Parathyroid adenoma (tissue), 2 donors: ENCODE data around the gene EEF1AKMT2.
A peak's percentile ranks its signal among the peaks of the same experiment; 100 is the strongest.

Source experiments
- H2AFZ ChIP-seq: fragments of 300-600 bp; sonication (generic); one replicate; pipeline ENCODE4 v1.7.0; 2017; ENCODE audit warnings: antibody characterized with exemption, mild to moderate bottlenecking
- H3K27ac ChIP-seq: fragments of 300-600 bp; sonication (generic); one replicate; pipeline ENCODE4 v1.7.0; 2017
- H3K27me3 ChIP-seq: fragments of 300-600 bp; sonication (generic); one replicate; pipeline ENCODE4 v1.7.0; 2017; ENCODE audit warnings: low read length; ENCODE audit not compliant: control insufficient read depth, insufficient read depth
- H3K36me3 ChIP-seq: fragments of 300-600 bp; sonication (generic); one replicate; pipeline ENCODE4 v1.7.0; 2017; ENCODE audit warnings: low read length; ENCODE audit not compliant: control insufficient read depth, insufficient read depth
- H3K4me1 ChIP-seq: fragments of 300-600 bp; sonication (generic); one replicate; pipeline ENCODE4 v1.7.0; 2017; ENCODE audit warnings: control low read depth
- H3K4me2 ChIP-seq: fragments of 300-600 bp; sonication (generic); one replicate; pipeline ENCODE4 v1.7.0; 2017; ENCODE audit warnings: low read length
- H3K4me3 ChIP-seq: fragments of 300-600 bp; sonication (generic); one replicate; pipeline ENCODE4 v1.7.0; 2017; ENCODE audit warnings: low read depth, low read length
- H3K79me2 ChIP-seq: fragments of 300-600 bp; sonication (generic); one replicate; pipeline ENCODE4 v1.7.0; 2017; ENCODE audit warnings: control low read depth
- H3K9ac ChIP-seq: fragments of 300-600 bp; sonication (generic); one replicate; pipeline ENCODE4 v1.7.0; 2017; ENCODE audit warnings: mild to moderate bottlenecking
- H3K9me3 ChIP-seq: fragments of 300-600 bp; sonication (generic); one replicate; pipeline ENCODE4 v1.7.0; 2017; ENCODE audit warnings: low read length; ENCODE audit not compliant: control insufficient read depth
- CTCF ChIP-seq: fragments of 300-600 bp; sonication (generic); IDR thresholded peaks from one replicate; pipeline ENCODE4 v1.7.0; 2017; ENCODE audit warnings: antibody characterized with exemption, mild to moderate bottlenecking
- donor health status: primary hyperparathyroidism.

EEF1AKMT2 gene

DNA sequence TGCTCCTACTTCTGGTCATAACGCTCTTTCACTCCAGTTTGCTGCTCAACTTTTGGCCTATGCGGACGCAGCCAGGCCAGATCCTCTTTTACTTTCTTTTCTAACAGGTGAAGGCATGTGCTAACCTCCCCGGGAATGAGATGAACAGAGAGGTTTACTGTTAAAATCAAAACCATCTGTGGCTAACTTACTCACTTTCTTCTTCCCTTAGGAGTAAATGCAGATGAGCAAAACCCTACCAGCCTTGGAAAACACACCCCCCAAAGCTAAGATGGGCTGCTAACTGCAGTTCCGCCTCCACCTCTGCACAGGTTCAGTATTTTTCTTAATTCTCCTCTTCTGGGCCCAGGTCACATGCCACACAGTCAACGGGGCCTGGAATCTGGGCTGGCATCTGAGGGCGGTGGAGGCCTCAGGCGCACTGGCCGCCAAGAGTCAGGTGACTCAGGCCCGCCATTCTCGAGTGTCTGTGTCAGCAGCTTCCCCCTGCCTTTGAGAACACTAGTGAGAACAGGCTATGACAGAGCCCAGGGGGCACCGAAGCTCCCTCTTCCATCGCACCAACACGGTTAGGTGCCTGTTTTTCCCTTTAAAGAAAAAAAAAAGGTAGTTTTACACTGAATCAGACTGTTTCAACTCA is 58.6 kb downstream of the EEF1AKMT2 start:
- Histone ChIP-seq H3K4me1 (peaks cover 66% of the 10 kb centered on the region), H3K79me2 (peaks cover 67% of the 10 kb centered on the region), H3K9me3 (no peaks in the 10 kb centered on the region), H3K27ac (peak overlapping the region; percentile 94), H3K27me3 (no peaks in the 10 kb centered on the region), H3K4me3 (peak overlapping the region; percentile 20), H2AFZ (peak overlapping the region; percentile 47), H3K9ac (no peak overlapping the region), H3K4me2 (peak overlapping the region; percentile 58), H3K36me3 (no peaks in the 10 kb centered on the region)
- no peak for TF ChIP-seq CTCF

DNA sequence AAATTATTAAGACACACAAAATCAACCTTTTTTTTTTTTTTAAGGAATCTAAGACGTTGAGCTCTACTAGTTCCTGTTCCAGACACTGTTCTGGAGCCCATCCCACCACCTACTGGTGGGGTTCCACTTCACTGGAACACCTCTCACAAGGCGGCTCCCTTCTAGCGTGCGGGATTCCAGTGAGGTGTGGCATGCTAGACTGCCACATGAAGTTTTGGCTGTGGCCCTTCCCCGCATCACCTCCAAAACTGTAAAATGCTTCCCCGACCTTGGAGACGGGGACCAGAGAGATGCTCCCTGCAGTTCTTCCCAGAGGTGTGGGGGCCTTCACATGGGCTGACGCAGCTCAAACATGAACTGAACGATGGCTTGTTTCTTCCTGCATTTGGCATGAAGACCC is 60.1 kb downstream of the EEF1AKMT2 start:
- Histone ChIP-seq H2AFZ (no peak overlapping the region), H3K4me1 (peaks cover 60% of the 10 kb centered on the region), H3K27ac (peak overlapping the region; percentile 94), H3K79me2 (peaks cover 59% of the 10 kb centered on the region), H3K27me3 (no peaks in the 10 kb centered on the region), H3K4me2 (no peak overlapping the region), H3K36me3 (no peaks in the 10 kb centered on the region), H3K9me3 (no peaks in the 10 kb centered on the region), H3K4me3 (no peak overlapping the region), H3K9ac (no peak overlapping the region)
- TF ChIP-seq CTCF: no peak

GRCh38 chr10:124730790-124731189 is 60.9 kb downstream of the EEF1AKMT2 start:
- Histone ChIP-seq H3K27ac (no peak overlapping the region), H3K4me1 (peaks cover 57% of the 10 kb centered on the region), H2AFZ (no peak overlapping the region)

DNA sequence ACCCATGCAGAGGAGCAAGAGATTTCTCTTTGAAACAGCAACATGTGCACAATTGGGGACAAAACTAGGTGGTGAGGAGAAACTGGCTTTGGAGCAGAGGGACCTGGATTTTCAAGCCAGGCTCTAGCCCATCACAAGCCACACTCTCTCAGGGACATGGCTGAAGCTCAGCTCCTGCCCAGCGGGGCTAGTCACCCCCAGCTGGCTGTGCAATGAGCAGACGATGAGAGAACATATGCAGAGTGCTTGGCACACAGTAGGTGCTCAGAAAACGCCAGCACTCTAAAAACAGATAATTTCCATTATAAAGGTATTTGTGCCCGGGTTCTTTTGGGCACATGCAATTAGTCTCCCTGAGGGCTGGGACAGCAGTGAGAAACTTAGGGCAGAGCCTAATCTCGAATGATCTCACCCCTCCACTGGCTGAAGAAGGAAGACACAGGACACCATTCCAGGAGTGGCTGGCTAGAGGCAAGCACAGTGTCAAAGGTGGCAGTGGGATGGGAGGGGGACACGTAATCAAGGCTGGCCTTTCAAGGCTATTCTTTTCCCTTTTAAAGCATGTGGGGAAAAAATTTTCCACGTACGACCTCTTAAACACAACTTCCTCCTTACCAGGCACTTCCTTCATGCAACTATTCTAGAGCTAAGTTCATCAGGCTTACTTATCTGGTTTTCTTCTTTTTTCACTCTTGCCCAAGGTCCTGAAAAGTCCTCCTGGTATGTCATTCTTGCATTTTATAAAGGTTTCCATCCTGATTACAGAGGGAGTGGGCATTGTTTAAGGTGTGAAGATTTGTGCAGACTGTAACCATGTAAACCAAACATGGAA is 62.6 kb downstream of the EEF1AKMT2 start:
- no peaks in the 10 kb centered on the region for H3K27me3 ChIP-seq
- TF ChIP-seq CTCF: no peak
- H3K27ac ChIP-seq: peak overlapping the region; percentile 1
- H3K4me3 ChIP-seq: no peak overlapping the region
- no peaks in the 10 kb centered on the region for H3K9me3 ChIP-seq
- no peaks in the 10 kb centered on the region for H3K36me3 ChIP-seq
- peaks cover 60% of the 10 kb centered on the region for H3K4me1 ChIP-seq
- H3K4me2 ChIP-seq: peak overlapping the region; percentile 16
- peaks cover 69% of the 10 kb centered on the region for H3K79me2 ChIP-seq
- no peak overlapping the region for H2AFZ ChIP-seq
- H3K9ac ChIP-seq: no peak overlapping the region

More at GRCh38 chr10:124730790-124731189, 60.9 kb downstream of the EEF1AKMT2 start:
- no peak overlapping the region for H3K9ac ChIP-seq
- H3K27me3 ChIP-seq: no peaks in the 10 kb centered on the region
- H3K4me3 ChIP-seq: no peak overlapping the region
- H3K36me3 ChIP-seq: no peaks in the 10 kb centered on the region
- H3K4me2 ChIP-seq: no peak overlapping the region
- peaks cover 63% of the 10 kb centered on the region for H3K79me2 ChIP-seq
- no peaks in the 10 kb centered on the region for H3K9me3 ChIP-seq
- TF ChIP-seq CTCF: no peak
